Spleen (tissue), 7 donors: Measurements from ENCODE around the gene CADPS2.

Experiments
- POLR2AphosphoS5 ChIP-seq, 3 donors: sonication (generic); formaldehyde crosslinking; IDR thresholded peaks; one replicate each; pipeline ENCODE4 v1.5.1; 2017; ENCODE audit warnings: antibody characterized with exemption in 3 of 3
- TF ChIP-seq, protein P1 (sequence below), 11 experiments: fragments of 200-600 bp in 7 of 11; fragments of 450-650 bp in 4 of 11; sonication (generic) in 4 of 11; IDR thresholded peaks in 8 of 11; conservative IDR thresholded peaks in 3 of 11; 1 replicate in 7 of 11; 2 replicates in 4 of 11; pipeline versions ENCODE4 v1.4.0 to v1.8.0; 2016 to 2021; ENCODE audit warnings: antibody characterized with exemption in 11 of 11, inconsistent platforms in 4 of 11, mild to moderate bottlenecking in 1 of 11
- donor health status: DM: no; HTN: no; CAD: no; lungs with moderate emphysema.
- donor health status: DM: no; HTN: no; CAD: no.
- donor health status: DM: no; HTN: no; CAD: no.

DNA sequence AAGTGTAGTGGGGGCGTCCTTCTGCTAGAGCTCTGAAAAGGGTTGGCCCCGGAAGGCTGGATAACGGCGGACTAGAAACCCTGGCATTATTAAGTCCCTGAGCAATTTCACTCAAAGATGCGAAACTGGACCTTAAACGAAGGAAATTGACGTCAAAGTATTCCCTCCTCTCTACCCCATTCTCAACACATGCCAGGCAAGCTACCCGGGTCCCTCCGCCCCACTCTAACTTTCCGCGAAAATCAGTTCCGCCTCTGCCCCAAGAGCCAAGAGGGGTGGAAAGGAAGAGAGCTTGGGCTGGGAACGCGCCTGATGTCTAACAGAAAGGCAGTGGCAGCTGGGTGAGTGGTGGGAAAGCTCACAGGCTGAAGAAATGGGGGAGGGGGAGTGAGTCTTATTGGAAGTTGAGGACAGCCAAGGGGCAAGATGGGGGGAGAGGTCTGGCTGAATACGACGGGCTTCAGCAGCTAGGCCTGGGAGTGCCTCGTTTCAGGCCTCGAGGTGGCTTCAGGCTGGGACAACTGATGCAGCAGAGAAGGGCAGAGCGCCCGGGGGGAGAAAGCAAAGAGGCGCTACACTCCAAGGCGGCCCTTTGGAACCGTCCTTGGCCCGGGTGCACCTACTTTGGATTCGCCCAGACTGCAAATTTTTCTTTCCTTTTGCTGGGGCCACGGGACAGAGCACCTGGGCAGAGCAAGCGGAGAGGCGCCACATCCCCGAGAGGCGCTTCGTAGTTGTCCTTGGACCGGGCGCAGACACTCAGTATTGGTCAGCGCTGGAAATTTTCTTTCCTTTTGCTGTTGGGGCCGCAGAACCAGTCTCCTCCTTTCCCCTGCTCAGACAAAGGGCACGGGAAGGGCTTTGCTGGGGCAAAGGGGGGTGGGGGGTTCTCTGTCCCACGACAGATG, 579.7 kb downstream of the CADPS2 start:
- no peak for TF ChIP-seq POLR2AphosphoS5 (IDR thresholded peaks at IDR 0.05)
- TF ChIP-seq, protein P1, sequence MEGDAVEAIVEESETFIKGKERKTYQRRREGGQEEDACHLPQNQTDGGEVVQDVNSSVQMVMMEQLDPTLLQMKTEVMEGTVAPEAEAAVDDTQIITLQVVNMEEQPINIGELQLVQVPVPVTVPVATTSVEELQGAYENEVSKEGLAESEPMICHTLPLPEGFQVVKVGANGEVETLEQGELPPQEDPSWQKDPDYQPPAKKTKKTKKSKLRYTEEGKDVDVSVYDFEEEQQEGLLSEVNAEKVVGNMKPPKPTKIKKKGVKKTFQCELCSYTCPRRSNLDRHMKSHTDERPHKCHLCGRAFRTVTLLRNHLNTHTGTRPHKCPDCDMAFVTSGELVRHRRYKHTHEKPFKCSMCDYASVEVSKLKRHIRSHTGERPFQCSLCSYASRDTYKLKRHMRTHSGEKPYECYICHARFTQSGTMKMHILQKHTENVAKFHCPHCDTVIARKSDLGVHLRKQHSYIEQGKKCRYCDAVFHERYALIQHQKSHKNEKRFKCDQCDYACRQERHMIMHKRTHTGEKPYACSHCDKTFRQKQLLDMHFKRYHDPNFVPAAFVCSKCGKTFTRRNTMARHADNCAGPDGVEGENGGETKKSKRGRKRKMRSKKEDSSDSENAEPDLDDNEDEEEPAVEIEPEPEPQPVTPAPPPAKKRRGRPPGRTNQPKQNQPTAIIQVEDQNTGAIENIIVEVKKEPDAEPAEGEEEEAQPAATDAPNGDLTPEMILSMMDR (IDR thresholded peaks at IDR 0.05 in 8 of 11, conservative IDR thresholded peaks at IDR 0.05 in 3 of 11), result no peak
